MG63 (cell line): Measurements from ENCODE around the gene DOCK8. TPM values are rescaled to one million over a fixed set of nuclear protein-coding genes. Genes with fewer than 3 reads are reported as not detected.
A peak's percentile ranks its signal among the peaks of the same experiment; 100 is the strongest.

Source experiments
- DNase-seq: peaks from one replicate; pipeline ENCODE4 v3.0.0-alpha.2; 2020
- H3K27me3 ChIP-seq: fragments of 250-450 bp; sonication (Bioruptor Pico); 2 replicates; pipeline ENCODE4 v1.5.1; 2020; ENCODE audit warnings: mild to moderate bottlenecking, moderate library complexity
- H3K36me3 ChIP-seq: fragments of 250-450 bp; sonication (Bioruptor Pico); 2 replicates; pipeline ENCODE4 v1.5.1; 2020; ENCODE audit warnings: mild to moderate bottlenecking, moderate library complexity
- H3K4me3 ChIP-seq: fragments of 250-450 bp; sonication (Bioruptor Pico); 2 replicates; pipeline ENCODE4 v1.5.1; 2020; ENCODE audit warnings: mild to moderate bottlenecking, moderate library complexity
- H3K9me3 ChIP-seq: fragments of 250-450 bp; sonication (Bioruptor Pico); 2 replicates; pipeline ENCODE4 v1.5.1; 2020; ENCODE audit warnings: mild to moderate bottlenecking, moderate library complexity
- total RNA-seq: library from RNA; depleted of rRNA; stranded (reverse); fragments of >200 nt; shearing (Covaris generic); gene quantifications from 2 replicates; pipeline ENCODE4 v1.2.3, GENCODE V29; 2014; ENCODE audit warnings: low replicate concordance

The DOCK8 gene
- total RNA-seq, 1 experiment from 2014 or later: 6.5 TPM

GRCh38 chr9:444528-444927 is 229.9 kb downstream of the DOCK8 start:
- Histone ChIP-seq H3K36me3 (peaks cover 15% of the 10 kb centered on the region), H3K9me3 (no peaks in the 10 kb centered on the region; the same call in 1 of the 2 replicates), H3K27me3 (no peaks in the 10 kb centered on the region), H3K4me3 (no peak overlapping the region)
- DNase-seq: peak; percentile 11

- peak; percentile 11 for DNase-seq
- Histone ChIP-seq H3K27me3 (no peaks in the 10 kb centered on the region), H3K4me3 (no peak overlapping the region), H3K36me3 (peaks cover 15% of the 10 kb centered on the region), H3K9me3 (no peaks in the 10 kb centered on the region; the same call in 1 of the 2 replicates)
Measured at GRCh38 chr9:445033-445432, 230.4 kb downstream of the DOCK8 start.

DNA sequence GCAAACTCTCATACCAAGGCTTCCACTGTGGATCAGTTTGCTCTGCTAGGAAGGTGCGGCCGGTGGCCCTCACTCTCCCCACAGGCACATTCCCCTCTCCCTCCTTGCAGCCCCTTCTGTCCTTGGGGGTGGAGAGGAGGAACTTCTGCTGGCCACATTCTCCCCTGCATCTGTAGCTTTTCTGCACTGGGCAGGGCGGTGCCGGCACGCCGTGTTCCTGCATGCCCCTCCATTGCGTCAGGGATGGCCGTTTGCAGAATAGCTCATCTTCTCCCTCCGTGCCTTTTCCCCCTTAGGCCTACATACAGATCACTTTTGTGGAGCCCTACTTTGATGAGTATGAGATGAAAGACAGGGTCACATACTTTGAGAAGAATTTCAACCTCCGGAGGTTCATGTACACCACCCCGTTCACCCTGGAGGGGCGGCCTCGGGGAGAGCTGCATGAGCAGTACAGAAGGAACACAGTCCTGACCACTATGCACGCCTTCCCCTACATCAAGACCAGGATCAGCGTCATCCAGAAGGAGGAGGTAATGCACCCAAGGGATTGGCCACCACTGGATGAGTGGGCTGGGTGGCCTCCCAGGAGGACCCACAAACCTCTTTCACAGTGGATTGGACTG is 231.5 kb downstream of the DOCK8 start:
- Histone ChIP-seq H3K4me3 (no peak overlapping the region), H3K36me3 (peaks cover 15% of the 10 kb centered on the region), H3K27me3 (no peaks in the 10 kb centered on the region), H3K9me3 (no peaks in the 10 kb centered on the region; the same call in 1 of the 2 replicates)
- no peak for DNase-seq

DNA sequence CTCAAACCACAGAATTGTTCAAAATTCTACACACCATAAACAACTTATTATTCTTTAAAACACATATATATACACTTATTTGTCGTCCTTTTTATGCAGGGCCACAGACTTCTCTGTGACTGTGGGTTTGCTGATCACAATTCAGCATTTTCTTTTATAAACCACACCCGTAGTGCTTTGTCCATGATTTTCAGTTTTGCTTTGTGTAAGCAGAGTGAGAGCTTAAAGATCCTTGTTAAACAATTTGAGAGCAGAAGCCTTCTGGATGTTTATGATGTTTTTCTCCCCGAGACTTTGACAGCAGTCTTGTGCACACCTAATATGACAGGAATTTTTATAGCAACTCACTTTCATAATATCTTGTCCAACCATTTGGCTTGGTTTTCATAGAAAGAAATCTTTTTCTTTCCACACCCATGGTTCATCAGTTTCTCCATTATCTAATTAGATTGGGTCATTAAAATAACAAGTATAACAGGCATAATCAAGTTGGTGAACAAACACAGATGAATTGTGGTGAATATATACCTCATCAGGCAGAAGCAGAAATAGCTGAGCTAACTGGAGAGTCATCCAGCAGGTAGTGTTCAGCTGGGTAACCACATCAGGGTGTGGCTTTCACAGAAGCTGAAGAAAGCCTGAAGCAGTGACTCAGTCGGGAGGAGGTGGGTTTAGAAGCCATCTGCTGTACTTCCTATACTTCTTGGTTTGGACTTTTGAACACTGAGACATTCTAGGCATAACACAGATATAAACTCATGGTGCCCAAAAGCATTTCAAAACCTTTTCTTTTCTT is 232.8 kb downstream of the DOCK8 start:
- H3K36me3 ChIP-seq: peaks cover 11% of the 10 kb centered on the region
- DNase-seq: peak; percentile 70
- no peaks in the 10 kb centered on the region for H3K27me3 ChIP-seq
- H3K9me3 ChIP-seq: no peaks in the 10 kb centered on the region; the same call in 1 of the 2 replicates
- H3K4me3 ChIP-seq: no peak overlapping the region

- no peaks in the 10 kb centered on the region; the same call in 1 of the 2 replicates for H3K9me3 ChIP-seq
- DNase-seq: peak; percentile 12
- no peaks in the 10 kb centered on the region; the same call in 1 of the 2 replicates for H3K36me3 ChIP-seq
- H3K4me3 ChIP-seq: no peak overlapping the region
- no peaks in the 10 kb centered on the region for H3K27me3 ChIP-seq
Measured at GRCh38 chr9:450057-450456, 235.4 kb downstream of the DOCK8 start.

- Histone ChIP-seq H3K27me3 (no peaks in the 10 kb centered on the region), H3K4me3 (no peak overlapping the region), H3K36me3 (no peaks in the 10 kb centered on the region), H3K9me3 (no peaks in the 10 kb centered on the region; the same call in 1 of the 2 replicates)
- DNase-seq: no peak
Measured at GRCh38 chr9:450561-450960, 235.9 kb downstream of the DOCK8 start.

- H3K27me3 ChIP-seq: no peaks in the 10 kb centered on the region
- no peaks in the 10 kb centered on the region for H3K36me3 ChIP-seq
- DNase-seq: no peak
- H3K4me3 ChIP-seq: no peak overlapping the region
- H3K9me3 ChIP-seq: no peaks in the 10 kb centered on the region
Measured at GRCh38 chr9:453832-454231, 239.2 kb downstream of the DOCK8 start.

- Histone ChIP-seq H3K27me3 (no peaks in the 10 kb centered on the region), H3K36me3 (no peaks in the 10 kb centered on the region), H3K4me3 (no peak overlapping the region), H3K9me3 (no peaks in the 10 kb centered on the region)
- DNase-seq: peak; percentile 11
Measured at GRCh38 chr9:456365-456764, 241.7 kb downstream of the DOCK8 start.

GRCh38 chr9:458590-458989 is 243.9 kb downstream of the DOCK8 start:
- H3K9me3 ChIP-seq: no peaks in the 10 kb centered on the region
- H3K36me3 ChIP-seq: no peaks in the 10 kb centered on the region
- no peak for DNase-seq
- no peak overlapping the region for H3K4me3 ChIP-seq
- H3K27me3 ChIP-seq: no peaks in the 10 kb centered on the region

GRCh38 chr9:459491-460444 is 245.1 kb downstream of the DOCK8 start:
- H3K9me3 ChIP-seq: no peaks in the 10 kb centered on the region
- no peaks in the 10 kb centered on the region for H3K27me3 ChIP-seq
- DNase-seq: no peak
- H3K36me3 ChIP-seq: no peaks in the 10 kb centered on the region
- no peak overlapping the region for H3K4me3 ChIP-seq

DNA sequence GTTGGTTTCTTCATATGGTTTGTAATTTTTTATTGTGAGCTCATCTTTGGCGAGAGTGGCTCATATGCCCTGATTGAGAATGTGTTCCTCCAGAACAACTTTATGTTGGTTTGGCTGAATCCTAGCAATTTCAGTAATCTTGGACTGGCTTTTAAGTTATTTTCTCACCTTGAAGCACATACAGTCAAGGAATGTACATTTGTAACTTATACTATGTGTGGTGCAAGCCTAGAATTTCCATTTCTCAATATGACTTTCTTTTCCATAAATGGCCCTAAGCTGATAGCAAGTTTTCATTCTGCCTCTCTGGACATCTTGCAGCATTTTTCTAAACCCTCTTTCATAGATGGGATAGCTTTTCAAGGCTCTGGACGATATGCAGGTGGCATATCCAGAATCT is 247.5 kb downstream of the DOCK8 start:
- Histone ChIP-seq H3K9me3 (no peaks in the 10 kb centered on the region), H3K36me3 (no peaks in the 10 kb centered on the region), H3K27me3 (no peaks in the 10 kb centered on the region), H3K4me3 (no peak overlapping the region)
- no peak for DNase-seq

- Histone ChIP-seq H3K27me3 (no peaks in the 10 kb centered on the region), H3K4me3 (no peak overlapping the region), H3K9me3 (no peaks in the 10 kb centered on the region), H3K36me3 (no peaks in the 10 kb centered on the region)
- no peak for DNase-seq
Measured at GRCh38 chr9:462606-463005, 247.9 kb downstream of the DOCK8 start.

DNA sequence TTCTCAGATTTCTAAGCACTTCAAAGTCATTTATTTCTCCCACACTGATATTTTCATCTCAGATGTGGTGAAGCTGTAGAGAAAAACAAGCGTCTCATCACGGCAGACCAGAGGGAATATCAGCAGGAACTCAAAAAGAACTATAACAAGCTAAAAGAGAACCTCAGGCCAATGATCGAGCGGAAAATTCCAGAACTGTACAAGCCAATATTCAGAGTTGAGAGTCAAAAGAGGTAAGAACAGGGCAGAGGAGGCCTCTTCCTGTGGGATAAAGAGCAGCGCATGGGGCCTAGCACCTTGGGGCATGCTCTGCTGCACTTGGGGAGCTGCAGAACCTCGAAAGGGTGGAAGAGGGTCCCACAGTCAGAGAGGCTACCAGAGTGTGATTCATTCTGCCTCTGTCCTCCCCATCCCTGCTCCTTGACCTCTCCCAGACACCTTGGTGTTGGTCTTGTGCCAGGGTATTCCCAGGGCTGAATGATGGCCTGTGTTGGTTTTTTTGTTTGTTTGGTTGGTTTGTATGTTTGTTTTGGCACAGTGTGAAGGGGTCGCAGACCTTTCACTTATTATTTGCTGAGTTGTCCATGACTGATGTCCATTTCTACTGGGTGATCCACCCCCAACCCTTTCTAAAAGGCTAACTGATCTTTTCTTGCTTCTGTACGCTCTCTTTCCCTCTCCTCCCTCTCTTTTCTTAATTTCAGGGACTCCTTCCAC is 248.9 kb downstream of the DOCK8 start:
- DNase-seq: peak; percentile 56
- no peak overlapping the region for H3K4me3 ChIP-seq
- no peaks in the 10 kb centered on the region for H3K27me3 ChIP-seq
- no peaks in the 10 kb centered on the region for H3K9me3 ChIP-seq
- no peaks in the 10 kb centered on the region for H3K36me3 ChIP-seq

DNA sequence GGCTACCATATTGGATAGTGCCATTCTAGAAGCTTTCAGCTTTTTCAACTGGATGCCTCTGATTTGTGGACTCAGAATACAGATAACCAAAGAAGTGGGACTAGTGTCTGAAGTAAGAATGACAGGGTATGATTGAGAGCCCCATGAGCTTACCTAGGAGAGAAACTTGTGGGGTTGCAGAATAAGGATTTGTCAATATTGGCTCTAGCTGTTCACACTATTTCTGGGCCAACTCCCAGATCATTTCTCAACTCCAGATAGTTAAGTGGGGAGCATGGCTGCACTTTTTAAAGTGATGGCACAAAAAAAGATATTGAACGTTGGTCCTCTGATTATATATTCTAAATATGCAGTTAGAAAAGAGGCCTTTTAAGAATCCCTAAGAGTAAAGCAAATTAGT is 252.1 kb downstream of the DOCK8 start:
- Histone ChIP-seq H3K4me3 (no peak overlapping the region), H3K27me3 (no peaks in the 10 kb centered on the region), H3K36me3 (no peaks in the 10 kb centered on the region), H3K9me3 (no peaks in the 10 kb centered on the region)
- DNase-seq: no peak

- no peaks in the 10 kb centered on the region for H3K36me3 ChIP-seq
- no peak overlapping the region for H3K4me3 ChIP-seq
- no peak for DNase-seq
- no peaks in the 10 kb centered on the region for H3K9me3 ChIP-seq
- no peaks in the 10 kb centered on the region for H3K27me3 ChIP-seq
Measured at GRCh38 chr9:468766-469426, 254.2 kb downstream of the DOCK8 start.
